ENCODE results near the gene RIMOC1.

DNA sequence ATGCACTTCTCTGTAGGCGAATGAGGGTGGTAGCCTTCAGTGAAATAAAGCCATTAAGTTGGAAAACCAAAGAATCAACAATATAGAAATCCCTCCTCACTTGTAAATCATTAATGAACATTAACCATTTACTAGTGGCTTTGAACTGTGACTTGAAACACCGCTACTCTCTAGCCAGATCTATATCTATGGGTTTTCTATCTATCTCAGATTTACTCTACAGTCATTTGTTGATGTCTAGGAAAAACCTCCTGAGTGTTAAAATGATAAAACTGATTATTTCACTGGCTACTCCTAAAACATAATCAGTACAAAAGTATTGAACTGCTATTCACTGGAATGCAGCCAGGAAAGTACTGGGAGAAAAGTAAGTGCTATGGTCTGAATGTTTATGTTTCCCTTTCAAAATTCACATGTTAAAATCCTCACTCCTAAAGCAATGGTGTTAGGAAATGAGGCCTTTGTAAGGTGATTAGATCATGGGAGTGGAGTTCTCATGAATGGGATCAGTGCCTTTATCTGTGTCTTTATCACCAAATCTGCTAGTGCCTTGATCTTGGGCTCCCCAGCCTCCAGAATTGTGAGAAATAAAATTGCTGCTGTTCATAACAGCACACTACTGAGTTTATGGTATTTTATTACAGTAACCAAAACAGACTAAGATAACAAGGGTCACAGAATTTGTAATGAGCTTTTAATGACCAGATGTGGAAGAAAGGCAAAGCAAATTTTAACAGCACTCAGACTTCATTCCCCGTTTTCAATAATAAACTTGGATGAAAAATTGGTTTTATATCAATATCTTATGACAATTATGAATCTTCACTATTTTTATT is 25.3 kb upstream of the RIMOC1 start:
- TF ChIP-seq, protein P1, sequence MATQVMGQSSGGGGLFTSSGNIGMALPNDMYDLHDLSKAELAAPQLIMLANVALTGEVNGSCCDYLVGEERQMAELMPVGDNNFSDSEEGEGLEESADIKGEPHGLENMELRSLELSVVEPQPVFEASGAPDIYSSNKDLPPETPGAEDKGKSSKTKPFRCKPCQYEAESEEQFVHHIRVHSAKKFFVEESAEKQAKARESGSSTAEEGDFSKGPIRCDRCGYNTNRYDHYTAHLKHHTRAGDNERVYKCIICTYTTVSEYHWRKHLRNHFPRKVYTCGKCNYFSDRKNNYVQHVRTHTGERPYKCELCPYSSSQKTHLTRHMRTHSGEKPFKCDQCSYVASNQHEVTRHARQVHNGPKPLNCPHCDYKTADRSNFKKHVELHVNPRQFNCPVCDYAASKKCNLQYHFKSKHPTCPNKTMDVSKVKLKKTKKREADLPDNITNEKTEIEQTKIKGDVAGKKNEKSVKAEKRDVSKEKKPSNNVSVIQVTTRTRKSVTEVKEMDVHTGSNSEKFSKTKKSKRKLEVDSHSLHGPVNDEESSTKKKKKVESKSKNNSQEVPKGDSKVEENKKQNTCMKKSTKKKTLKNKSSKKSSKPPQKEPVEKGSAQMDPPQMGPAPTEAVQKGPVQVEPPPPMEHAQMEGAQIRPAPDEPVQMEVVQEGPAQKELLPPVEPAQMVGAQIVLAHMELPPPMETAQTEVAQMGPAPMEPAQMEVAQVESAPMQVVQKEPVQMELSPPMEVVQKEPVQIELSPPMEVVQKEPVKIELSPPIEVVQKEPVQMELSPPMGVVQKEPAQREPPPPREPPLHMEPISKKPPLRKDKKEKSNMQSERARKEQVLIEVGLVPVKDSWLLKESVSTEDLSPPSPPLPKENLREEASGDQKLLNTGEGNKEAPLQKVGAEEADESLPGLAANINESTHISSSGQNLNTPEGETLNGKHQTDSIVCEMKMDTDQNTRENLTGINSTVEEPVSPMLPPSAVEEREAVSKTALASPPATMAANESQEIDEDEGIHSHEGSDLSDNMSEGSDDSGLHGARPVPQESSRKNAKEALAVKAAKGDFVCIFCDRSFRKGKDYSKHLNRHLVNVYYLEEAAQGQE (IDR thresholded peaks at IDR 0.05; ENCODE audit: low read depth, low read length): no peak
- TF ChIP-seq, protein P2, sequence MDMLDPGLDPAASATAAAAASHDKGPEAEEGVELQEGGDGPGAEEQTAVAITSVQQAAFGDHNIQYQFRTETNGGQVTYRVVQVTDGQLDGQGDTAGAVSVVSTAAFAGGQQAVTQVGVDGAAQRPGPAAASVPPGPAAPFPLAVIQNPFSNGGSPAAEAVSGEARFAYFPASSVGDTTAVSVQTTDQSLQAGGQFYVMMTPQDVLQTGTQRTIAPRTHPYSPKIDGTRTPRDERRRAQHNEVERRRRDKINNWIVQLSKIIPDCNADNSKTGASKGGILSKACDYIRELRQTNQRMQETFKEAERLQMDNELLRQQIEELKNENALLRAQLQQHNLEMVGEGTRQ (IDR thresholded peaks at IDR 0.05; ENCODE audit: borderline replicate concordance, low read depth, low read length): no peak
- TF ChIP-seq NR2C2 (IDR thresholded peaks at IDR 0.05; ENCODE audit: borderline replicate concordance, control insufficient read depth, insufficient read length, low read depth) (no peak), MXI1 (IDR thresholded peaks at IDR 0.05; ENCODE audit: low read depth, low read length) (no peak), POLR2AphosphoS5 (IDR thresholded peaks at IDR 0.05; ENCODE audit: low read length) (no peak), ATF7 (IDR thresholded peaks at IDR 0.05; ENCODE audit: low read depth) (no peak), SIN3A (IDR thresholded peaks at IDR 0.05; ENCODE audit: low read depth, low read length) (no peak), RFX5 (IDR thresholded peaks at IDR 0.05; ENCODE audit: low read depth, low read length) (no peak), HDAC6 (IDR thresholded peaks at IDR 0.05; ENCODE audit: unreplicated experiment) (no peak), SMC3 (IDR thresholded peaks at IDR 0.05; ENCODE audit: borderline replicate concordance, low read length) (no peak), NR2C1 (IDR thresholded peaks at IDR 0.05) (no peak), POU2F2 (IDR thresholded peaks at IDR 0.05; ENCODE audit: borderline replicate concordance, low read depth, low read length) (no peak)
- TF ChIP-seq, protein P3, sequence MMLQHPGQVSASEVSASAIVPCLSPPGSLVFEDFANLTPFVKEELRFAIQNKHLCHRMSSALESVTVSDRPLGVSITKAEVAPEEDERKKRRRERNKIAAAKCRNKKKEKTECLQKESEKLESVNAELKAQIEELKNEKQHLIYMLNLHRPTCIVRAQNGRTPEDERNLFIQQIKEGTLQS (IDR thresholded peaks at IDR 0.05; ENCODE audit: borderline replicate concordance, extremely low read depth, low read depth, low read length): no peak
- TF ChIP-seq, protein P4, sequence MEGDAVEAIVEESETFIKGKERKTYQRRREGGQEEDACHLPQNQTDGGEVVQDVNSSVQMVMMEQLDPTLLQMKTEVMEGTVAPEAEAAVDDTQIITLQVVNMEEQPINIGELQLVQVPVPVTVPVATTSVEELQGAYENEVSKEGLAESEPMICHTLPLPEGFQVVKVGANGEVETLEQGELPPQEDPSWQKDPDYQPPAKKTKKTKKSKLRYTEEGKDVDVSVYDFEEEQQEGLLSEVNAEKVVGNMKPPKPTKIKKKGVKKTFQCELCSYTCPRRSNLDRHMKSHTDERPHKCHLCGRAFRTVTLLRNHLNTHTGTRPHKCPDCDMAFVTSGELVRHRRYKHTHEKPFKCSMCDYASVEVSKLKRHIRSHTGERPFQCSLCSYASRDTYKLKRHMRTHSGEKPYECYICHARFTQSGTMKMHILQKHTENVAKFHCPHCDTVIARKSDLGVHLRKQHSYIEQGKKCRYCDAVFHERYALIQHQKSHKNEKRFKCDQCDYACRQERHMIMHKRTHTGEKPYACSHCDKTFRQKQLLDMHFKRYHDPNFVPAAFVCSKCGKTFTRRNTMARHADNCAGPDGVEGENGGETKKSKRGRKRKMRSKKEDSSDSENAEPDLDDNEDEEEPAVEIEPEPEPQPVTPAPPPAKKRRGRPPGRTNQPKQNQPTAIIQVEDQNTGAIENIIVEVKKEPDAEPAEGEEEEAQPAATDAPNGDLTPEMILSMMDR (IDR thresholded peaks at IDR 0.05 in 2 of 3, conservative IDR thresholded peaks at IDR 0.05 in 1 of 3; ENCODE audit: control insufficient read depth in 2 of 3, extremely low read depth in 1 of 3, insufficient read depth in 1 of 3, low read depth in 3 of 3, low read length in 3 of 3): no peak
